Measurements from ENCODE around the gene SLC35A2.

DNA sequence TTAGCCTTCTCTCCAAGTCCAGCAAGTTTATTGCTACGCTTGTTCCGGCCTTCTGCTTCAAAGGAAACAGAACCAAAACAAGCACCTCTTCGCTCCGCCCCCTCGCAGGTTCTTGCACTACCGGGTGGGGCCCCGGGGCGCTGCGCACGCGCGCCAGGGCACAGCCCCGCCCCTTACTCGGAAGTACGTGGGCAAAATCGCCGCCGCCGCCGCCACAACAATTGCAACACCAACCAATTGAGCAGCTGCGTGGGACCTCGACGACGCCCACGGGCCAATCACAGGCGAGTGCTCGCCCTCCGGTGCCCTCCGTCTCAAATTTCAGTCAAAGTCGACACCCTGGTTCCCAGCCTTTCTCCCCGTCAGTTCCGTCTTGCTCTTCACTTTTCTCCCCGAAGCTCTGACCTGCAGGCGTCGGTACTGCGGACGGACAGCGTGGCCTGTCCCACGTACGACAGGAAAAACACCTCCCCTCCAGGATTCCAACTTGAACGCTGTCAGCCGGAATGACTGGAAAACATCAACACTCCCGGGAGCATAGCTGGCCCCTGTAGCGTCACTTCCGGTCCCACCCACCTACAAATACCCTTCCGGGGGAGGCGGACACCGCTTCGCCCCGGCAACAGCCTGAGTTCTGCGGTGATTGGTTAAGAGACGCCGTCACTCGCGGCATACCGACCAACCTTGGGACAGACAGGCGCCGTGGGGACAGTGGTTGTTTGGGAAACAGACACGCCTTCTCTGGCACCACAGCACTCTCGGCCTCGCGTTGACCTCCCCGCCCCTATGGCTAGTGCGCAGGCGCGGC, 46.6 kb upstream of the SLC35A2 start:
- TF ChIP-seq, protein P1, sequence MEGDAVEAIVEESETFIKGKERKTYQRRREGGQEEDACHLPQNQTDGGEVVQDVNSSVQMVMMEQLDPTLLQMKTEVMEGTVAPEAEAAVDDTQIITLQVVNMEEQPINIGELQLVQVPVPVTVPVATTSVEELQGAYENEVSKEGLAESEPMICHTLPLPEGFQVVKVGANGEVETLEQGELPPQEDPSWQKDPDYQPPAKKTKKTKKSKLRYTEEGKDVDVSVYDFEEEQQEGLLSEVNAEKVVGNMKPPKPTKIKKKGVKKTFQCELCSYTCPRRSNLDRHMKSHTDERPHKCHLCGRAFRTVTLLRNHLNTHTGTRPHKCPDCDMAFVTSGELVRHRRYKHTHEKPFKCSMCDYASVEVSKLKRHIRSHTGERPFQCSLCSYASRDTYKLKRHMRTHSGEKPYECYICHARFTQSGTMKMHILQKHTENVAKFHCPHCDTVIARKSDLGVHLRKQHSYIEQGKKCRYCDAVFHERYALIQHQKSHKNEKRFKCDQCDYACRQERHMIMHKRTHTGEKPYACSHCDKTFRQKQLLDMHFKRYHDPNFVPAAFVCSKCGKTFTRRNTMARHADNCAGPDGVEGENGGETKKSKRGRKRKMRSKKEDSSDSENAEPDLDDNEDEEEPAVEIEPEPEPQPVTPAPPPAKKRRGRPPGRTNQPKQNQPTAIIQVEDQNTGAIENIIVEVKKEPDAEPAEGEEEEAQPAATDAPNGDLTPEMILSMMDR (IDR thresholded peaks at IDR 0.05; ENCODE audit: low read depth, low read length), result no peak
- TF ChIP-seq EZH2phosphoT487 (IDR thresholded peaks at IDR 0.05; ENCODE audit: low read depth), result no peak
